NCI-H2107 treated with DMSO at 0.1 percent for 48 hours (cell line): ENCODE measurements around the gene HEPHL1.
"Not testable (repeated sequence)": the region's sequence is repeated elsewhere in the genome, so short reads cannot be mapped to it uniquely, and the experiment has no call there.

Experiments
- DNase-seq: peaks from one replicate; lab custom pipeline; 2025; ENCODE audit not compliant: unreplicated experiment; lab: John Stamatoyannopoulos, UW

Gene HEPHL1

DNA sequence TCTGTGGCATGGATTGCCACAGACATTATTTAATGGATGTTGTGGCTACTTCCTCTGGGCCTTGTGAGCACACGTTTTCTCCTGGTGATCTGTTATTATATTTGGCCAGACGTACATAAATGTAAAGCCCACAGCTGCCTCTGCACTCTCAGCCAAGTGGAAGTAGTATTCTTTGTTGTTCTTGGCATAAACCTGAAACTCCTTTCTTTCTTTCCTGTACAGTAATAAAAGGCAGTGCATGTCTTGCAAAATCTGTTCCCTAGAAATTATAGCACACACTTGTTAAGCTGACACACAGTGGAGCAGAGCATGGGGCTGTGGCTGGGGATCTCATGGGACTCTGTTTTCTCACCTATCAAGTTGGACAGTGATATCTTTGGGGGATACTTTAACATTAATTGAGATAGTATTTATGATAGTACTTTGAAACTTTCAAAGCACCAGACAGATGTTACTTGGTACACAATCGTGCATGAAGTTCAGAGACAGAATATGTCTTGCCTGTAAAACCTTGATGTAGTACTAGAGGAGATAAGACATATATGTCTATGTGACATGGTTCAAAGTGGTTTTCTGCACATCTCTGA lies 128.4 kb downstream of the HEPHL1 start:
- DNase-seq = no peak

DNA sequence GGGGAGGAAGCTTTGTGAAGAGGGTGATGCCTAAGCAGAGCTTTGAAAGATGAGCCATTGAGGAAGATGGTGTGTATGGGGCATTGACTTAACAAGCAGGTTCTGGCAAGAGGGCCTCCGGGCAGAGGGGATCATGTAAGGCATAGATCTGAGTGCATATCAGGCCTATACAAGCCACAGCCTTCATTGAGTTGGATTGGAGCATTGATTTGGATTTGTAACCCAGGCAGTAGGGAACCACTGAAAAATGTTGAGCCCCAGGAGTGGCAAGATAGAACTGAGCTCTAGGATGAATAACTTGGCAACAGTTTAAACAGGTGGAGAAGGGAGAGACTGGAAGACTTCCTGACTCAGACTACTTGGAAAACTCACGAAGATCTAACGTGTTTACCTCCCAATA lies 128.9 kb downstream of the HEPHL1 start:
- DNase-seq = no peak

DNA sequence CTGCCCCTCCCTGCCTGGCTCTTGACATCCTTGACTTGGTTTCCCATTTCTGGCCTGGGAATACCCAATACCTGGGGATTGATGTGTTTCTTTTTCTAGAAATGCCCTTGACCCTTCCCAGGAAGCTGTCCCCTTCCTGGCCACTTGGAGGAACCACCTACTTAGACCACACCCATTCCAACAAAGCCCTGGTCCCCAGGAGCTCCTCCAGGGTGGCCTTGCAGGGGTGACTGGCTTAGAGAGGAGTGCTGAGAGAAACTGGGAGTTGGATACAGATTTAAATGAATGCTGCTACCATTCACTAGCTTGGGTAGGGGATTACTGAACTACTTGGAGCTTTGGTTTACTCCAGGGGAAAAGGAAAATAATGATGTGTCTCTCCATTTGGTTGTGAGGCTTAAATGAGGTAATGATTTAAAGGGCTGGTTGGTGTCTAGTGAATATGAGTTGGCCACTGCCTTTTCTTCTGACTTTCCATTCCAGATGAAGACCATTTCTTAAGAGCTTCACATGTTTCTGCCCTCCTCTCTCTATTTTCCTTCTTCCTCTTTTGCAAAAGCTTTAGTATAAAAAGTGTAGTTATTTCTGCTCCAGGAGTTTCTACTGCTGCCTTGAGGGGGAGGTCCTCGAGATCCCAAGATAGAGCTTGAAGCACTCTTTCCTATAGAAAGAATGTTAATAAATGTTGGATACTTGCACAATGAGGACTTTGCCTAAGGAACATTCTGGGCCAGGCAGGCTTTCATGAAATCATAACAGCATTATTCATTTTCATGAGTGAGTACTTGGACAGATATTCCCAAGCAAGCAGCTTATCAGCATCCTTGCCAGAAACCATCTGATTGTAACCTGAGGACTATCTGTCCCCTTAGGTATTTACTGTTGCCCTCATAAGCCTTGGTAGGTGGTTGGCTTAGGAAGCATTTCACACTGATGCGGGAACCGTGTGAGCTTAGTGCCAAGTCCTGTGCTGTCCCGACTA lies 129.8 kb downstream of the HEPHL1 start:
- DNase-seq = no peak

DNA sequence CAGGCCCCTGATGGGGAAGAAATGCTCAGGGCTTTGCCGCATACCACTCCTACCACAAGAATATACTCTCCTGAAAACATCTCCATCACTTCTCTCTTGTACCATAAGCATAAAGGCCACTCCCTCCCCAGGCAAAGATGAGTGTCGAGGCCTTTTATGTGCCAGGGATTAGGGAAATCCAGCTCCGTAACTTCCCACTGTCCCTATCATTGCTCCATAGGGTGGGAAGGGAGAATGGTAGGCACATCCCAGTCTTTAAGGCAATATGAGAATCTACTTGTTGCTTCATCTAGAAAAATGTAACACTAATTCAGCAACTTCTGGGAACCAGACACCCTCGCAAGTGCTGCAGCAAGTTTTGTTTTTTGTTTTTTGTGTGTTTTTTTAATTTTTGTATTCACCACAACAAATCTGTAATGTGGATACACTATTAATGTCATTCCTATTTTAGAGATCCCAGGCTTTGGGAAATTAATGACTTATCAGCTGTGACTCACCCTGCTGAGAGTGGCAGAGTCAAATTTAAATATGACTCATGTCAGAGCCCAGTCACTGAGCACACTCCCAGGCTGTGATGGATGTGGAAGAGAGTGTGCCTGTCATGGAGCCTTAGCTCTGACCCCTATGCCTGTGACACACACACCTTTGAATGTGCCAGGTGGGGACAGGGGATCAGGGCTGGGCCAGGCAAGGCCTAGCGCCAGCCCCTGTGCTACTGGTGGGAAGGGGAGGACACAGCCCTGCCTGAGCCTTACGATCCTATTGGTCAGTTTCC lies 130.9 kb downstream of the HEPHL1 start:
- no peak for DNase-seq

DNA sequence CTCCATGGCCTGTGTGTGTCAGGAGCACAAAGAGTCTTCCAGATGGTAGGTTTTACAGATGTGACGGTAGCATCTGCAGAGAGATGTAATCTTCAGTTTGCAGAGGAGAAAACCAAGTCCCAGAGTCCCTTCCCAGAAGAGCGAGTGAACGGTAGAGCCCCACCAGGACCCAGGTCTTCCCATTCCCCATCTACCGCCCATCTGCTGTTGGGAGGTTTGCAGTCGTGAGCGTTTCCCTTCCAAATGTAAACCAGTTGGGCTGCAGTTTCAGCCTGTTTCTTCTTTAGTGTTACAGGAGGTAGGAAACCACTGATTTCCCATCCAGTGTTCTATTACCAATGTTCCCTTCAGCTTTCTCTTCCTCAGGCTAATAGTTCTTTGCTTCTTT lies 131.5 kb downstream of the HEPHL1 start:
- DNase-seq = no peak

DNA sequence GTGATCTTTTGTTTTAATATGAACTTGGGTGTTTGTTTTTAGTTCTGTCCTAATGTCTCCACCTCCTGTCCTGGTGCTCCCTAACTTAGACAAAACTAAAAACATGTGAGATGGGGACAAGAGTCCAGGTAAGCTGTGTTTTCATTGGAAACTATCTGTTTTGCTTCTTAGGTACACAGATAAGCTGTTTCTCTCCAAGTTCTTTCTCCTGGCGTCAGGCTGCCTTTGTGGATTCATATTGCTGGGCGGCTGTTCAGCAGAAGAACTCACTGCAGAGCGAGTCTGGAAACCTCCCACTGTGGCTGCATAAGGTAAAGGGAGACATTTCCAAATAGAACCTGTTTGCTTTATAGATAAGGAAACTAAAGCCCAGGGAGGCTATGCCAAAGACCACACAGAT lies 132.2 kb downstream of the HEPHL1 start:
- DNase-seq = no peak

DNA sequence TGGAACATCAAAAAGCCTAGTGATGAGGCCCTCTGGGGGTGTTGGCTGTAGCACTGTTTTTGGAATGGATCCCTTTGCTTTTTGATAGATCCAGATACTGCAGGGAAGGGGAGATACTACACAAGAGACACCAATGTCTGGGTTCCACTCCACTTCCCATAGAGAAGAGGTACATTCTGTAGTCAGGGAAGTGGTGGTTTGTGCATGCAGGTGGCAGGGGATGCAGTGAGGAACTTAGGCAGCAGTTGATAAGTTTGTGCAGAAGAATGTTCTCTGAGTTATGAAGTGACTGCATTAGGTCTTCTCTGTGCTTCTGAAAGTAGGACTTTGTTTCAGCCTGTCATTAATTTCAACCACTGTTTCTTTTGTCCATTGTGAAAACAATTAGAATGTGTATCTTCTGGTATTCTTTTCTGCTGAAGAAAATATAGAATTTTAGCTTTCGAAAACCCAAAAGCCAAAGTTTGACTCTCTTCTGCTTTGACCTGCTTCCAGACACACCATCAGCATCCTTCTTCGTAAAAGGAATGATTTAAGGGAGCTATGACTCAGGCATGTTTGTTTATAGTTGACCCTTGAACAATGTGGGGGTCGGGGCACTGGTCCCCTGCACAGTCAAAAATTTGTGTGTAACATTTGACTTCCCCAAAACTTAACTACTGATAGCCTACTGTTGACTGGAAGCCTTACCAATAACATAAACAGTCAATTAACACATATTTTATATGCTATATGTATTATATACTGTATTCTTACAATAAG lies 133.1 kb downstream of the HEPHL1 start:
- no peak for DNase-seq

DNA sequence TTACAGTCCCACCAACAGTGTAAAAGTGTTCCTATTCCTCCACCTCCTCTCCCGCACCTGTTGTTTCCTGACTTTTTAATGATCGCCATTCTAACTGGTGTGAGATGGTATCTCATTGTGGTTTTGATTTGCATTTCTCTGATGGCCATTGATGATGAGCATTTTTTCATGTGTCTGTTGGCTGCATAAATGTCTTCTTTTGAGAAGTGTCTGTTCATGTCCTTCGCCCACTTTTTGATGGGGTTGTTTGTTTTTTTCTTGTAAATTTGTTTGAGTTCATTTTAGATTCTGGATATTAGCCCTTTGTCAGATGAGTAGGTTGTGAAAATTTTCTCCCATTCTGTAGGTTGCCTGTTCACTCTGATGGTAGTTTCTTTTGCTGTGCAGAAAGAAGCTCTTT lies 136.2 kb downstream of the HEPHL1 start:
- not testable (repeated sequence) for DNase-seq
